HepG2 (cell line): Measurements from ENCODE around the gene BBS1. TPM values are rescaled to one million over a fixed set of nuclear protein-coding genes. Genes with fewer than 3 reads are reported as not detected.

Experiments
- ARID3A ChIP-seq: IDR thresholded peaks from 2 replicates; pipeline ENCODE4 v1.6.1; 2012; ENCODE audit warnings: low read depth, low read length, improper control_type of control experiment
- ARID5B ChIP-seq: IDR thresholded peaks from 2 replicates; pipeline ENCODE4 v1.4.0; 2020; ENCODE audit warnings: mild to moderate bottlenecking, missing genetic modification reagents
- ATM ChIP-seq: fragments of 450-650 bp; IDR thresholded peaks from 2 replicates; pipeline ENCODE4 v1.7.1; 2017; ENCODE audit warnings: mild to moderate bottlenecking, borderline replicate concordance
- GLI4 ChIP-seq: sonication (generic); formaldehyde crosslinking; IDR thresholded peaks from 2 replicates; pipeline ENCODE4 v1.5.1; 2020; ENCODE audit warnings: missing genetic modification reagents, mild to moderate bottlenecking, moderate library complexity, borderline replicate concordance
- HBP1 ChIP-seq: IDR thresholded peaks from 2 replicates; pipeline ENCODE4 v1.6.1; 2016; ENCODE audit warnings: low read depth, control low read depth
- HDAC2 ChIP-seq: sonication (generic); formaldehyde crosslinking; IDR thresholded peaks from 2 replicates; pipeline ENCODE4 v1.4.0; 2020; ENCODE audit warnings: missing genetic modification reagents
- KAT7 ChIP-seq: IDR thresholded peaks from 2 replicates; pipeline ENCODE4 v1.6.1; 2018; ENCODE audit warnings: borderline replicate concordance, missing compliant biosample characterization
- NFIB ChIP-seq: sonication (generic); formaldehyde crosslinking; IDR thresholded peaks from 2 replicates; pipeline ENCODE4 v1.9.0; 2021; ENCODE audit warnings: missing genetic modification reagents, mild to moderate bottlenecking, borderline replicate concordance
- PCBP1 ChIP-seq: fragments of 200-400 bp; formaldehyde crosslinking; IDR thresholded peaks from 2 replicates; pipeline ENCODE4 v1.6.1; 2017; ENCODE audit warnings: mild to moderate bottlenecking, low read depth, low read length, borderline replicate concordance
- RARG ChIP-seq: sonication (generic); formaldehyde crosslinking; IDR thresholded peaks from 2 replicates; pipeline ENCODE4 v1.4.0; 2020; ENCODE audit warnings: low read depth, mild to moderate bottlenecking, missing genetic modification reagents
- RELA ChIP-seq: sonication (generic); formaldehyde crosslinking; IDR thresholded peaks from 2 replicates; pipeline ENCODE4 v1.4.0; 2020; ENCODE audit warnings: missing genetic modification reagents
- SAP130 ChIP-seq: IDR thresholded peaks from 2 replicates; pipeline ENCODE4 v1.6.1; 2016; ENCODE audit warnings: low read depth
- TEAD2 ChIP-seq: sonication (generic); formaldehyde crosslinking; IDR thresholded peaks from 2 replicates; pipeline ENCODE4 v1.9.0; 2021; ENCODE audit warnings: missing genetic modification reagents
- ZMYM2 ChIP-seq: sonication (generic); formaldehyde crosslinking; IDR thresholded peaks from 2 replicates; pipeline ENCODE4 v1.8.0; 2022; ENCODE audit warnings: mild to moderate bottlenecking, missing genetic modification reagents
- ZNF138 ChIP-seq: sonication (generic); formaldehyde crosslinking; IDR thresholded peaks from 2 replicates; pipeline ENCODE4 v1.5.0; 2020; ENCODE audit warnings: mild to moderate bottlenecking, low read depth, missing genetic modification reagents
- ZNF766 ChIP-seq: sonication (generic); formaldehyde crosslinking; IDR thresholded peaks from 2 replicates; pipeline ENCODE4 v1.5.0; 2020; ENCODE audit warnings: missing genetic modification reagents, borderline replicate concordance
- polyA plus RNA-seq, 8 experiments: library from polyadenylated mRNA; depleted of rRNA in 3 of 8; stranded (reverse) in 7 of 8; unstranded in 1 of 8; fragments of >200 nt; fragmentation: Illumina TruSeq in 4 of 8; extraction: Trizol in 4 of 8; gene quantifications; 2 replicates each; pipeline versions ENCODE4 v1.2.1 to v1.2.3, GENCODE V29; 2011 to 2016; ENCODE audit warnings: low read depth in 4 of 8, missing spikeins in 1 of 8, mixed read lengths in 1 of 8; ENCODE audit not compliant: insufficient read depth in 1 of 8
- total RNA-seq, 5 experiments: library from RNA; depleted of rRNA; stranded (reverse); fragments of >200 nt; fragmentation: Illumina TruSeq; extraction: Trizol; gene quantifications; 2 replicates each; pipeline ENCODE4 v1.2.3, GENCODE V29; 2016; ENCODE audit warnings: low read depth in 1 of 5
- TF ChIP-seq, protein P1 (sequence below): sonication (generic); formaldehyde crosslinking; IDR thresholded peaks from 2 replicates; pipeline ENCODE4 v1.4.0; 2020; ENCODE audit warnings: missing genetic modification reagents
- TF ChIP-seq, protein P2 (sequence below): sonication (generic); formaldehyde crosslinking; IDR thresholded peaks from 2 replicates; pipeline ENCODE4 v1.4.0; 2020; ENCODE audit warnings: mild to moderate bottlenecking, low read depth, missing genetic modification reagents

Gene BBS1
- total and polyA plus RNA-seq, 2 of the 13 experiments (the other 11 are each of a cell fraction or from before 2014, with no cell fraction given) = 11.7 to 14.1 TPM

DNA sequence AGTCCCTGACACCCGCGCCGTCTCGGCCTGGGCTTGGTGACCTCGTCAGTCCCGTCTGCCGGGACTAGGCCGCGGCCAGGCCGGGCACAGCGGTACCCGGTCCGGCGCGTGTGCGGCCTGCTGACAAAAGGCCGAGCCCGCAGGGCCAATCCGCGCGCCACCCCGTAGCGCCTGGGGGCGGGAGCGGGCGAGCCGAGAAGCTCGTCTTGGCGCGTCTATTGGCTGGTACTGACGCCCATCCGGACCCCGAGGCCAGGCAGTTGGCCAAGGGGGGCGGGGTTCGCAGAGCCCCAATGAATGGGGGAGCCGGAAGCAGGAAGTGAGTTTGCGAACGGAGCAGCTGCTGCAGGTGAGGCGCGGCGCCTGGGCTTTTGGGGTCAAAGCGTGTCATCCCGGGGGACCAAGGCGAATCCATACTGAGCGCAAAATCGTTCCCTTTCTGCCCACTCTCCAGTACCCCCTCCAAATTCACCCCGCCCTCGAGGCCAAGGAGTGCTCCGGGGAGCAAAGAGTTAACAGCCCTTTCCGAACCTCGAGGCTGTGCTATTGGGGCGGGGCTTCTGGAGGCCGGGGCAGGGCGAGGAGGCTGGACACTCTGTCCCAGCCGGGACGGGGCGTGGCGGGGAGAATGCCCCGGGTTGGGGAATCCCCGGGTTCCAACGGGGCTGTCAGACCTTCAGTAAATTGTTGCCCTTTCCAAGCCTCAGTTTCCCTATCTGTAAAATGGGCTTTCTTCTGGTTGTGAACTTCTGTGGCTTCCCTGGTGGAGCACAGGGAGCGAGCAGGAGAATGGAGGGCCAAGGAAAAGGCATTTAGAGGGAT is 30.1 kb upstream of the BBS1 start, which contains the start of gene DPP3 (continued):
- TF ChIP-seq ZMYM2 (CRISPR knock-in tag) (peak; percentile 42; the same call in 1 of the 2 replicates), NFIB (0 out of 2 replicates have a peak, but pooled peaks have one; percentile 48), RELA (CRISPR knock-in tag) (0 out of 2 replicates have a peak, but pooled peaks have one; percentile 52), ARID3A (no peak), ARID5B (no peak; the same call in 1 of the 2 replicates), RARG (no peak), HBP1 (CRISPR knock-in tag) (peak; percentile 85; the same call in 1 of the 2 replicates), PCBP1 (peak; percentile 74; the same call in 1 of the 2 replicates), ZNF766 (CRISPR knock-in tag) (no peak), GLI4 (CRISPR knock-in tag) (no peak; the same call in 1 of the 2 replicates), KAT7 (CRISPR knock-in tag) (no peak), TEAD2 (CRISPR knock-in tag) (no peak), HDAC2 (peak; percentile 38), SAP130 (peak; percentile 96), ZNF138 (CRISPR knock-in tag) (peak; percentile 76; the same call in 1 of the 2 replicates), ATM (no peak)
- TF ChIP-seq, protein P1, sequence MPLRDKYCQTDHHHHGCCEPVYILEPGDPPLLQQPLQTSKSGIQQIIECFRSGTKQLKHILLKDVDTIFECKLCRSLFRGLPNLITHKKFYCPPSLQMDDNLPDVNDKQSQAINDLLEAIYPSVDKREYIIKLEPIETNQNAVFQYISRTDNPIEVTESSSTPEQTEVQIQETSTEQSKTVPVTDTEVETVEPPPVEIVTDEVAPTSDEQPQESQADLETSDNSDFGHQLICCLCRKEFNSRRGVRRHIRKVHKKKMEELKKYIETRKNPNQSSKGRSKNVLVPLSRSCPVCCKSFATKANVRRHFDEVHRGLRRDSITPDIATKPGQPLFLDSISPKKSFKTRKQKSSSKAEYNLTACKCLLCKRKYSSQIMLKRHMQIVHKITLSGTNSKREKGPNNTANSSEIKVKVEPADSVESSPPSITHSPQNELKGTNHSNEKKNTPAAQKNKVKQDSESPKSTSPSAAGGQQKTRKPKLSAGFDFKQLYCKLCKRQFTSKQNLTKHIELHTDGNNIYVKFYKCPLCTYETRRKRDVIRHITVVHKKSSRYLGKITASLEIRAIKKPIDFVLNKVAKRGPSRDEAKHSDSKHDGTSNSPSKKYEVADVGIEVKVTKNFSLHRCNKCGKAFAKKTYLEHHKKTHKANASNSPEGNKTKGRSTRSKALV = no peak
- TF ChIP-seq, protein P2, sequence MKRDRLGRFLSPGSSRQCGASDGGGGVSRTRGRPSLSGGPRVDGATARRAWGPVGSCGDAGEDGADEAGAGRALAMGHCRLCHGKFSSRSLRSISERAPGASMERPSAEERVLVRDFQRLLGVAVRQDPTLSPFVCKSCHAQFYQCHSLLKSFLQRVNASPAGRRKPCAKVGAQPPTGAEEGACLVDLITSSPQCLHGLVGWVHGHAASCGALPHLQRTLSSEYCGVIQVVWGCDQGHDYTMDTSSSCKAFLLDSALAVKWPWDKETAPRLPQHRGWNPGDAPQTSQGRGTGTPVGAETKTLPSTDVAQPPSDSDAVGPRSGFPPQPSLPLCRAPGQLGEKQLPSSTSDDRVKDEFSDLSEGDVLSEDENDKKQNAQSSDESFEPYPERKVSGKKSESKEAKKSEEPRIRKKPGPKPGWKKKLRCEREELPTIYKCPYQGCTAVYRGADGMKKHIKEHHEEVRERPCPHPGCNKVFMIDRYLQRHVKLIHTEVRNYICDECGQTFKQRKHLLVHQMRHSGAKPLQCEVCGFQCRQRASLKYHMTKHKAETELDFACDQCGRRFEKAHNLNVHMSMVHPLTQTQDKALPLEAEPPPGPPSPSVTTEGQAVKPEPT (CRISPR knock-in tag) = no peak
